ENCODE measurements around the gene ROS1.
"Not testable (repeated sequence)": the region's sequence is repeated elsewhere in the genome, so short reads cannot be mapped to it uniquely, and the experiment has no call there.

ROS1 gene

GRCh38 chr6:117266257-117267053 is 159.3 kb downstream of the ROS1 start:
- DNase-seq (ENCODE audit: low read depth): no peak

GRCh38 chr6:117265410-117266256 is 160.1 kb downstream of the ROS1 start, which contains the start of gene VGLL2:
VGLL2 (plus strand) TSS chr6:117265558; CDS start chr6:117265764, 206 bp downstream.
- DNase-seq (ENCODE audit: low read depth): peak; percentile 36

- peak; percentile 23 for DNase-seq (ENCODE audit: low read depth)
These were observed 160.9 kb downstream of the ROS1 start for GRCh38 chr6:117264692-117265409.

GRCh38 chr6:117264369-117264691 is 161.4 kb downstream of the ROS1 start:
- peak; percentile 12 for DNase-seq (ENCODE audit: low read depth)

GRCh38 chr6:117263353-117263927 is 162.3 kb downstream of the ROS1 start:
- no peak for DNase-seq (ENCODE audit: low read depth)

- DNase-seq (ENCODE audit: low read depth): no peak
These were observed 162.9 kb downstream of the ROS1 start for GRCh38 chr6:117262799-117263198.

- no peak for DNase-seq (ENCODE audit: low read depth)
These were observed 172.0 kb downstream of the ROS1 start for GRCh38 chr6:117253785-117254184.

- not testable (repeated sequence) for DNase-seq (ENCODE audit: low read depth)
These were observed 180.8 kb downstream of the ROS1 start for GRCh38 chr6:117244979-117245378.

GRCh38 chr6:117244571-117244970 is 181.2 kb downstream of the ROS1 start:
- not testable (repeated sequence) for DNase-seq (ENCODE audit: low read depth)

All from EH (cell line).